Large intestine (tissue), 3 donors: ENCODE results near the gene SMG7. TPM values are rescaled to one million over a fixed set of nuclear protein-coding genes. Genes with fewer than 3 reads are reported as not detected.

Experiments used
- DNase-seq, 2 donors: peaks; one replicate each; pipeline versions ENCODE4 v3.0.0 to v3.0.0-alpha.2; 2013
- H3K27ac ChIP-seq: one replicate; pipeline ENCODE4 v1.5.1; 2013; ENCODE audit warnings: low read length
- H3K27me3 ChIP-seq: 2 replicates; pipeline ENCODE4 v1.6.1; 2013; ENCODE audit warnings: low read length; ENCODE audit not compliant: control insufficient read depth, insufficient read depth
- H3K36me3 ChIP-seq: 2 replicates; pipeline ENCODE4 v1.6.1; 2013; ENCODE audit warnings: low read length; ENCODE audit not compliant: control insufficient read depth, insufficient read depth
- H3K4me1 ChIP-seq: one replicate; pipeline ENCODE4 v1.6.1; 2013; ENCODE audit warnings: low read length; ENCODE audit not compliant: control insufficient read depth, insufficient read depth
- H3K4me3 ChIP-seq: one replicate; pipeline ENCODE4 v1.5.1; 2013; ENCODE audit warnings: low read length
- H3K9me3 ChIP-seq: one replicate; pipeline ENCODE4 v1.6.1; 2013; ENCODE audit warnings: mild to moderate bottlenecking, low read depth, low read length, moderate library complexity; ENCODE audit not compliant: control insufficient read depth
- WGBS: methylation state at CpG from one replicate; pipeline ENCODE4 v1.1.5; 2013; ENCODE audit warnings: low lambda C conversion rate; ENCODE audit not compliant: insufficient coverage; 5-methylcytosine and 5-hydroxymethylcytosine counted together
- polyA plus RNA-seq: library from polyadenylated mRNA; unstranded; fragments of 120-200 nt; gene quantifications from one replicate; pipeline ENCODE4 v1.2.1, GENCODE V29; 2013

Gene SMG7
- polyA plus RNA-seq, 1 donor: 48.0 TPM

DNA sequence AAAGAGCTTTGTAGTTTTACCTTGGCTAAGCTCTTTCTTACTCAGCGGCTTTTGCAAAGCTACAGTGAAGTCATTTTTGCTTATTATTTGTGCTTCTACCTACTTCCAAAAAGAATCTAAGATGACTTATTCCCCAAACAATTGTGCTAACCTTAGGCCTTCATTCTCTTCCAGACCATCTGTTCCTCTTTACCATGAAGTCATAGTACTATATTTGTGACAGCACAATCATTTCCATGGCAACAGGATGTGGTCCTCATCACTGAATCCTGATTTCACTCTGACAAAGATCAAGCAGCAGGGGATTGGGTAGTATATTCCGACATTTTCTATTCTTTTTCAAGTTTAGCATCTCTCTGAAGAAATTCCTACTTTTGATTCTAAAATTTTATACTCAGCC lies 29.3 kb upstream of the SMG7 start:
- no peak for DNase-seq
- H3K36me3 ChIP-seq: no peaks in the 10 kb centered on the region
- WGBS: 70% methylated on average over 1 of the region's 2 CpGs

GRCh38 chr1:183443466-183443865 lies 28.8 kb upstream of the SMG7 start:
- Histone ChIP-seq H3K4me1 (no peaks in the 10 kb centered on the region), H3K27ac (no peak overlapping the region), H3K36me3 (no peaks in the 10 kb centered on the region), H3K4me3 (no peak overlapping the region), H3K9me3 (no peaks in the 10 kb centered on the region), H3K27me3 (no peaks in the 10 kb centered on the region)
- WGBS: 0% methylated on average over 1 of the region's 1 CpG
- DNase-seq: no peak

More for the DNA sequence above, 29.3 kb upstream of the SMG7 start:
- no peaks in the 10 kb centered on the region for H3K27me3 ChIP-seq
- H3K4me3 ChIP-seq: no peak overlapping the region
- no peaks in the 10 kb centered on the region for H3K9me3 ChIP-seq
- no peak overlapping the region for H3K27ac ChIP-seq
- H3K4me1 ChIP-seq: no peaks in the 10 kb centered on the region

DNA sequence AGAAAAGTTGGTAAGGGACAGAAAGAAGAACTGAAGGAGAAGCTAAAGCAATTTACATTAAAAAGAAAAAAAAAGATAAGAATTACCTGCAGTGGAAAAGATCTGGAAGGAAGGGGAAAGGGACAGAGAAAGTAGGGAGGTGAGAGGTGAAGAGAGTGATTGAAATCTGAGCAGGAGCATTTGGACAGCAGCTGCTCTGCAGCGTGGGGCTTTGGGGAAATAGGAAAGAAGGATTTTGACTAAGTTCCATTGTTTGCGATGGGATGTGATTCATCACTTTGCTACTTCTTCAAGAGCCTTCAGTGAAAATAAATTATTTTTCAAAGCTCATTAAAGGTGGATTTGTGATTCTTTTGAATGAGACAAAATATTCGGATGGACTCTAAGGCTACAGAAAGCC lies 28.1 kb upstream of the SMG7 start:
- H3K4me1 ChIP-seq: no peaks in the 10 kb centered on the region
- no peak overlapping the region for H3K4me3 ChIP-seq
- DNase-seq: no peak
- no peak overlapping the region for H3K27ac ChIP-seq
- no peaks in the 10 kb centered on the region for H3K27me3 ChIP-seq
- no peaks in the 10 kb centered on the region for H3K36me3 ChIP-seq
- 100% methylated on average over 1 of the region's 3 CpGs for WGBS
- no peaks in the 10 kb centered on the region for H3K9me3 ChIP-seq

GRCh38 chr1:183449223-183449770 lies 23.0 kb upstream of the SMG7 start:
- Histone ChIP-seq H3K27me3 (no peaks in the 10 kb centered on the region), H3K9me3 (no peaks in the 10 kb centered on the region), H3K27ac (no peak overlapping the region), H3K4me1 (no peaks in the 10 kb centered on the region), H3K4me3 (no peak overlapping the region), H3K36me3 (no peaks in the 10 kb centered on the region)
- DNase-seq: no peak
- no CpG with 5 or more reads among the region's 13 CpGs for WGBS

- DNase-seq: no peak
- Histone ChIP-seq H3K4me3 (no peak overlapping the region), H3K27me3 (no peaks in the 10 kb centered on the region), H3K4me1 (no peaks in the 10 kb centered on the region), H3K36me3 (no peaks in the 10 kb centered on the region), H3K9me3 (no peaks in the 10 kb centered on the region), H3K27ac (no peak overlapping the region)
- 62% methylated on average over 2 of the region's 2 CpGs for WGBS
These were observed 22.2 kb upstream of the SMG7 start for GRCh38 chr1:183450093-183450492.

- DNase-seq: no peak
- Histone ChIP-seq H3K27ac (no peak overlapping the region), H3K36me3 (no peaks in the 10 kb centered on the region), H3K4me1 (no peaks in the 10 kb centered on the region), H3K9me3 (no peaks in the 10 kb centered on the region), H3K27me3 (no peaks in the 10 kb centered on the region), H3K4me3 (no peak overlapping the region)
- no CpG with 5 or more reads among the region's 2 CpGs for WGBS
These were observed 17.9 kb upstream of the SMG7 start for GRCh38 chr1:183454377-183454776.

GRCh38 chr1:183456826-183457225 lies 15.5 kb upstream of the SMG7 start:
- no peaks in the 10 kb centered on the region for H3K27me3 ChIP-seq
- H3K4me3 ChIP-seq: no peak overlapping the region
- DNase-seq: no peak
- no peaks in the 10 kb centered on the region for H3K36me3 ChIP-seq
- H3K9me3 ChIP-seq: no peaks in the 10 kb centered on the region
- no peaks in the 10 kb centered on the region for H3K4me1 ChIP-seq
- 100% methylated on average over 1 of the region's 1 CpG for WGBS
- H3K27ac ChIP-seq: no peak overlapping the region

DNA sequence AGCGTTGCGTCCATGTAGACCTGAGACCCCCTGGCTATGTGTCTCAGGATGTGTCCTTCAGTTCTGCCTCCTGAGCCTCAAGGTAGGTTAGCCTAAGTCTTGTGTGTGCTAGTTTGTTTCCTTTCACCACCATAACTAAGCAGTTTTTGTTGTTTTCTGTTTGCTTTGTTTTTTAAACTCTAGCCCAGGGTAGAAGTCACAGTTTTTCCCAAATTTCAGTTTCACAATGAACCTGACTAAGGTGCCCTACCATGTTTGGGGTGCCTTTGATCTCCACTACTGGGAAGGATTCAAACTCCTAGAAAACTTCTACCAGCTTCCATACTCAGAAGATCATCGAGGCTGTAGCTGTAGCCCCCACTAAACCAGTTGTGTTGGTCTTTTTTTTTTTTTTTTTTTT lies 14.8 kb upstream of the SMG7 start:
- WGBS: 100% methylated on average over 2 of the region's 3 CpGs
- DNase-seq: no peak
- Histone ChIP-seq H3K9me3 (no peaks in the 10 kb centered on the region), H3K27ac (no peak overlapping the region), H3K27me3 (no peaks in the 10 kb centered on the region), H3K36me3 (no peaks in the 10 kb centered on the region), H3K4me1 (no peaks in the 10 kb centered on the region), H3K4me3 (no peak overlapping the region)

DNA sequence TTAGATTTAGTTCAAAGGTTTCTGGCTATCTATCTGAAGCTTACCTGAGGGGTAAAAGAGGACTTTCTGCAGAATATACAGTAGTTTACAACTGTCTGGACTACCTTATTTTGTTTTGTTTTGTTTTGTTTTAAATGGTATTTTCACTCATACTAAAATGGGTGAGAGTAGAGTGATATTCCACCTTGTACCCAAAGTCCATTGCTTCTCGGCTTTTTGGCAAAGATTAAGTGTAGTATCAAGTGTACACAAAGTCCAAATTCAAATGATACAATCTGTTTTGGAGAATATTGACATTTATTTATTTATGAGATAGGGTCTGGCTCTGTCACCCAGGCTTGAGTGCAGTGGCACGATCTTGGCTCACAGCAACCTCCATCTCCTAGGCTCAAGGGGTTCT lies 11.7 kb upstream of the SMG7 start:
- Histone ChIP-seq H3K4me1 (no peaks in the 10 kb centered on the region), H3K27ac (no peak overlapping the region), H3K36me3 (no peaks in the 10 kb centered on the region), H3K27me3 (no peaks in the 10 kb centered on the region), H3K4me3 (no peak overlapping the region), H3K9me3 (no peaks in the 10 kb centered on the region)
- DNase-seq: no peak
- WGBS: no CpG with 5 or more reads among the region's 2 CpGs

DNA sequence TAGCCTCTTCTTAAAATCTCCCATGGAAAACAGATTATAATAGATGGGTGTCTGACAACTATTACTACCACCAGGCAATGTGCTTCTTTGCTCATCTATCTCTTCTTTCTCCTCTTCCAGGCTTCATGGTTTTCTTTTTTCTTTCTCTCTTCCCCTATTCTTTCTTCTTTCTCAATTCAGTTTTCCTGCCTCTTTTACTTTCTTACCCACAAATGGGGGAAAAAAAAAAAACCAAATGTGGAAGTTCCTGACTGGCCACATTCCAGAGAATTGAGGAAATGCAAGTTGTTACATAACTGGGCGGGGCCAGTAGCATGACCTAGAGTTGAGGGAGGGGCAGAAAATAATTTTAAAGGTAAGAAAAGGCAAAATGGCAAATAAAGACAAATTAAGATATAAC lies 10.9 kb upstream of the SMG7 start:
- Histone ChIP-seq H3K27ac (no peak overlapping the region), H3K4me1 (no peaks in the 10 kb centered on the region), H3K36me3 (no peaks in the 10 kb centered on the region), H3K4me3 (no peak overlapping the region), H3K9me3 (no peaks in the 10 kb centered on the region), H3K27me3 (no peaks in the 10 kb centered on the region)
- 75% methylated on average over 1 of the region's 1 CpG for WGBS
- DNase-seq: peak in 1 of 2 donors; percentile 37

DNA sequence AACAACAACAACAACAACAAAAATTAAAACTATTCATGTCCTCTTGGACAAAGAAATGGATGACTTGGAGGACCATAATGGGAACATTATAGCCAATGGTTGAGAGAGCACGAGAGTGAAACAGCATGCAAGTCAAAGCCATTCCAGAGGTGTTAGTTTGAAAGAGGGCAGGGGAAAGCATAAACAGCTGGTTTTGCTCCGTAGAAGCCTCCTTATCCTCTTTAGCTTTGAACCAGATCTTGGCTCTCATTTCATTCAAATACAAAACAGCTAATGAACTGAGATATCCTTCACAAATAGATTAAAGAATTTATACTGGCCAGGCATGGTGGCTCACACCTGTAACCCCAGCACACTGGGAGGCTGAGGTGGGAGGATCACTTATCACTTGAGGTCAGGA lies 8.7 kb upstream of the SMG7 start:
- H3K36me3 ChIP-seq: no peaks in the 10 kb centered on the region
- 60% methylated on average over 1 of the region's 2 CpGs for WGBS
- peaks cover 2% of the 10 kb centered on the region for H3K4me1 ChIP-seq
- H3K27ac ChIP-seq: no peak overlapping the region
- no peaks in the 10 kb centered on the region for H3K9me3 ChIP-seq
- H3K4me3 ChIP-seq: no peak overlapping the region
- no peak for DNase-seq
- no peaks in the 10 kb centered on the region for H3K27me3 ChIP-seq
